ENCODE data around the gene ERGIC2.
A peak's percentile ranks its signal among the peaks of the same experiment; 100 is the strongest.

ERGIC2 gene

GRCh38 chr12:29380536-29381523 lies at the start of gene ERGIC2:
TSS of gene ERGIC2 (minus strand) at chr12:29381172. CDS start at chr12:29371633, 9,539 bp downstream.
- Mint-ChIP-seq H3K4me3 (peak within 1 kb of the TSS; percentile 84), H3K27ac (peak within 1 kb of the TSS; percentile 84), H3K27me3 (no peaks in the 10 kb centered on the region), H3K36me3 (peaks cover 7% of the 10 kb centered on the region), H3K4me1 (peaks cover 21% of the 10 kb centered on the region), H3K9me3 (no peaks in the 10 kb centered on the region)
- ATAC-seq: peak; percentile 98

GRCh38 chr12:29430716-29431044 lies 49.7 kb upstream of the ERGIC2 start:
- ATAC-seq: no peak
- Mint-ChIP-seq H3K27me3 (peaks cover 19% of the 10 kb centered on the region), H3K4me3 (no peak overlapping the region), H3K4me1 (peaks cover 20% of the 10 kb centered on the region), H3K36me3 (no peaks in the 10 kb centered on the region), H3K27ac (no peak overlapping the region), H3K9me3 (no peaks in the 10 kb centered on the region)

- Mint-ChIP-seq H3K27me3 (peaks cover 19% of the 10 kb centered on the region), H3K27ac (no peak overlapping the region), H3K9me3 (no peaks in the 10 kb centered on the region), H3K4me3 (no peak overlapping the region), H3K36me3 (no peaks in the 10 kb centered on the region), H3K4me1 (peaks cover 20% of the 10 kb centered on the region)
- peak; percentile 26 for ATAC-seq
Observed at GRCh38 chr12:29429999-29430715, 49.2 kb upstream of the ERGIC2 start.

- no peak overlapping the region for H3K4me3 Mint-ChIP-seq
- no peak overlapping the region for H3K27ac Mint-ChIP-seq
- H3K27me3 Mint-ChIP-seq: peaks cover 23% of the 10 kb centered on the region
- H3K9me3 Mint-ChIP-seq: peaks cover 2% of the 10 kb centered on the region
- peaks cover 20% of the 10 kb centered on the region for H3K4me1 Mint-ChIP-seq
- no peaks in the 10 kb centered on the region for H3K36me3 Mint-ChIP-seq
- no peak for ATAC-seq
Observed at GRCh38 chr12:29428633-29429032, 47.7 kb upstream of the ERGIC2 start.

GRCh38 chr12:29427964-29428363 lies 47.0 kb upstream of the ERGIC2 start:
- no peak overlapping the region for H3K27ac Mint-ChIP-seq
- peaks cover 3% of the 10 kb centered on the region for H3K9me3 Mint-ChIP-seq
- ATAC-seq: peak; percentile 81
- peaks cover 20% of the 10 kb centered on the region for H3K4me1 Mint-ChIP-seq
- H3K36me3 Mint-ChIP-seq: no peaks in the 10 kb centered on the region
- H3K4me3 Mint-ChIP-seq: no peak overlapping the region
- H3K27me3 Mint-ChIP-seq: peaks cover 24% of the 10 kb centered on the region

GRCh38 chr12:29426498-29426897 lies 45.5 kb upstream of the ERGIC2 start:
- Mint-ChIP-seq H3K27ac (no peak overlapping the region), H3K36me3 (no peaks in the 10 kb centered on the region), H3K4me3 (no peak overlapping the region), H3K27me3 (peaks cover 13% of the 10 kb centered on the region), H3K4me1 (peaks cover 20% of the 10 kb centered on the region), H3K9me3 (peaks cover 3% of the 10 kb centered on the region)
- no peak for ATAC-seq

- Mint-ChIP-seq H3K4me1 (peaks cover 20% of the 10 kb centered on the region), H3K4me3 (no peak overlapping the region), H3K9me3 (peaks cover 3% of the 10 kb centered on the region), H3K27ac (no peak overlapping the region), H3K36me3 (no peaks in the 10 kb centered on the region), H3K27me3 (peaks cover 12% of the 10 kb centered on the region)
- no peak for ATAC-seq
Observed at GRCh38 chr12:29425722-29426121, 44.8 kb upstream of the ERGIC2 start.

- ATAC-seq: no peak
- Mint-ChIP-seq H3K4me3 (no peak overlapping the region), H3K27me3 (peaks cover 21% of the 10 kb centered on the region), H3K9me3 (no peaks in the 10 kb centered on the region), H3K4me1 (no peaks in the 10 kb centered on the region), H3K36me3 (no peaks in the 10 kb centered on the region), H3K27ac (no peak overlapping the region)
Observed at GRCh38 chr12:29416748-29417147, 35.8 kb upstream of the ERGIC2 start.

GRCh38 chr12:29415111-29415510 lies 34.1 kb upstream of the ERGIC2 start:
- Mint-ChIP-seq H3K27ac (no peak overlapping the region), H3K36me3 (no peaks in the 10 kb centered on the region), H3K27me3 (peaks cover 21% of the 10 kb centered on the region), H3K4me3 (no peak overlapping the region), H3K4me1 (no peaks in the 10 kb centered on the region), H3K9me3 (peaks cover 5% of the 10 kb centered on the region)
- no peak for ATAC-seq

GRCh38 chr12:29414368-29414767 lies 33.4 kb upstream of the ERGIC2 start:
- no peak overlapping the region for H3K4me3 Mint-ChIP-seq
- peaks cover 21% of the 10 kb centered on the region for H3K27me3 Mint-ChIP-seq
- H3K4me1 Mint-ChIP-seq: no peaks in the 10 kb centered on the region
- no peak for ATAC-seq
- H3K36me3 Mint-ChIP-seq: no peaks in the 10 kb centered on the region
- H3K27ac Mint-ChIP-seq: no peak overlapping the region
- peaks cover 5% of the 10 kb centered on the region for H3K9me3 Mint-ChIP-seq

GRCh38 chr12:29405561-29405960 lies 24.6 kb upstream of the ERGIC2 start:
- H3K4me1 Mint-ChIP-seq: no peaks in the 10 kb centered on the region
- no peak overlapping the region for H3K4me3 Mint-ChIP-seq
- no peak overlapping the region for H3K27ac Mint-ChIP-seq
- H3K9me3 Mint-ChIP-seq: peaks cover under 1% of the 10 kb centered on the region
- no peak for ATAC-seq
- H3K27me3 Mint-ChIP-seq: no peaks in the 10 kb centered on the region
- no peaks in the 10 kb centered on the region for H3K36me3 Mint-ChIP-seq

- H3K36me3 Mint-ChIP-seq: no peaks in the 10 kb centered on the region
- no peaks in the 10 kb centered on the region for H3K9me3 Mint-ChIP-seq
- H3K4me3 Mint-ChIP-seq: no peak overlapping the region
- no peaks in the 10 kb centered on the region for H3K4me1 Mint-ChIP-seq
- H3K27me3 Mint-ChIP-seq: no peaks in the 10 kb centered on the region
- ATAC-seq: no peak
- H3K27ac Mint-ChIP-seq: no peak overlapping the region
Observed at GRCh38 chr12:29403991-29404390, 23.0 kb upstream of the ERGIC2 start.

- Mint-ChIP-seq H3K27me3 (no peaks in the 10 kb centered on the region), H3K9me3 (no peaks in the 10 kb centered on the region), H3K4me1 (no peaks in the 10 kb centered on the region), H3K4me3 (no peak overlapping the region), H3K36me3 (no peaks in the 10 kb centered on the region), H3K27ac (no peak overlapping the region)
- no peak for ATAC-seq
Observed at GRCh38 chr12:29402437-29402836, 21.5 kb upstream of the ERGIC2 start.

GRCh38 chr12:29398495-29398894 lies 17.5 kb upstream of the ERGIC2 start:
- no peaks in the 10 kb centered on the region for H3K9me3 Mint-ChIP-seq
- ATAC-seq: peak; percentile 68
- no peak overlapping the region for H3K4me3 Mint-ChIP-seq
- H3K27me3 Mint-ChIP-seq: peaks cover 9% of the 10 kb centered on the region
- no peaks in the 10 kb centered on the region for H3K36me3 Mint-ChIP-seq
- no peaks in the 10 kb centered on the region for H3K4me1 Mint-ChIP-seq
- no peak overlapping the region for H3K27ac Mint-ChIP-seq

- no peak overlapping the region for H3K4me3 Mint-ChIP-seq
- H3K27me3 Mint-ChIP-seq: peaks cover 9% of the 10 kb centered on the region
- no peak overlapping the region for H3K27ac Mint-ChIP-seq
- H3K9me3 Mint-ChIP-seq: no peaks in the 10 kb centered on the region
- no peaks in the 10 kb centered on the region for H3K4me1 Mint-ChIP-seq
- no peak for ATAC-seq
- no peaks in the 10 kb centered on the region for H3K36me3 Mint-ChIP-seq
Observed at GRCh38 chr12:29396774-29397173, 15.8 kb upstream of the ERGIC2 start.

- Mint-ChIP-seq H3K4me1 (no peaks in the 10 kb centered on the region), H3K4me3 (no peak overlapping the region), H3K27ac (no peak overlapping the region), H3K36me3 (no peaks in the 10 kb centered on the region), H3K9me3 (no peaks in the 10 kb centered on the region), H3K27me3 (peaks cover 9% of the 10 kb centered on the region)
- no peak for ATAC-seq
Observed at GRCh38 chr12:29395356-29395755, 14.4 kb upstream of the ERGIC2 start.

Measured in stimulated activated memory B cell treated with anti-CD40 and anti-IgM and Interleukin-4, amounts not matched to agents 10 μg/mL and 1 μg/mL and 100 μg/mL, for 72 hours (primary cell).